AML-193 (cell line): Measurements from ENCODE around the gene HOMER3.

Source experiments
- DNase-seq, 2 experiments: peaks; one replicate each; lab custom pipeline; 2025; lab: John Stamatoyannopoulos, UW

The HOMER3 gene

DNA sequence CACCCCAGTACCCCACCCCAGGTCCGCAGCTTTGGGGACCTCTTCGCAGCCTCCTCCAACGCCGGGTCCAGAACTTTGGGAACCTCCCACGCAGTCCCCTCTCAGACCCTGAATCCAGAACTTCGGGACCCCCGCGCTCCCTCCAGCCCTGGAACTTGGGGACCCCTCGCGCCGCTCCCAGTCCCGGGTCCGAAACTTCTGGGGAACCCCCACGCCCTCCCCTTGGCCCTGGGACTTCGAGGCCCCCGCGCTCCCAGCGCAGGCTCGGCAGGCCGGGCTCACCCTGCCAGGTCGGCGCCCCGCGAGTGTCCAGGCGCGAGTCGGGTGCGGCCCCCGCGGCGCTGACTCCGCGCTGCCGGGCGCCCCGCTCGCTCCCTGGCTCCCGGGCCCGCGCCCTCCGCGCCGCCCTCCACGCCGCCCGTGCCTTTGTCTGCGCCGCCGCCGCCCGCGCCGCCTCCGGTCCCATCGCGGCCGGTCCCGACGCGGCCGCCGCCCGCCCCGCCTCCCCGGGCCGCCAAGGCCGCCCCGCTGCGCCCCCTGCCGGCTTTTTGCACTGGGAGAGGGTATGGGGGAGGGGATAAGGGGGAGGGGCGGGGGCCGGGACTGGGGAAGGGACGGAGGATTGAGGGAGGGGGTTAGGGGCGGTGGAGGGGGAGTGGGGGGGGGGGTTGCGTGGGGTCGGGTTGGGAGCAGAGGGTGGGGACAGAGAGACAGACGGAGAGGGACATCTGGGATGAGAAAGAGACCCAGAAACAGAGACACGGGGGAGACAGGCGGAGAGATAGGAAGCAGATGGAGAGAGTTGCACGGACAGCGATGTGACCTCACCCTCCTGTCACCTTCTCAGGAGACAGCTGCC is at the start of gene HOMER3:
TSS of gene HOMER3 (minus strand) at position 449 of the 859 bp plus-strand sequence. CDS start 2,235 bp downstream, outside the sequence.
- peak; percentile 23 to 32 for DNase-seq

DNA sequence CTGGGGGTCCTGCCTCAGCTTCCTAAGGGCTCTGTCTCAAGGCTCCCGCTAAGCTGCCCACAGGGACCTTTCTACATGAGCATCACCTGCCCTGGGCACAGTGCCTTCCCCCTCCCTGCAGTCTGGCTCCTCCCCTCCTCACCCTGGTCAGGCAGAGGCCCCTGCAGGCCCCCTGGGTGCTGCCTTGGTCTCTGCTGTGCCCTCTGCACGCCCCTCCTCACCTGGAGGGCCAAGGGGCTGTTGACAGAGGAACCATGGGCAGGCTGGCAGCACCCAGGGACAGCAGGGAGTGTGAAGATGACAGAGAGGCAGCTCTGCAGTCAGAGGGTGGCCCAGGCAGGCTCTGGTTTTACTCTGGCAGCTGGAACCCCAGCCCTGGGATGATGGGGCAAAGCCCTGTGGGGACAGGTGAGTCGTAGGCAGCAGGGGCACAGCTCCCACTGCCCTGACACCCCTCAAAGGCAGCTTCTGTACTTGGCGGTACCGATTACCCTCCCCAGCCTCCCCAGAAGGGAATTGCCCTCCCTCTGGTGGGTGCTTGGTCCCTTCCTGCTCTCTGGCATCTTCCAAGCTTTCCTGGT is 49.2 kb upstream of the HOMER3 start:
- no peak for DNase-seq

DNA sequence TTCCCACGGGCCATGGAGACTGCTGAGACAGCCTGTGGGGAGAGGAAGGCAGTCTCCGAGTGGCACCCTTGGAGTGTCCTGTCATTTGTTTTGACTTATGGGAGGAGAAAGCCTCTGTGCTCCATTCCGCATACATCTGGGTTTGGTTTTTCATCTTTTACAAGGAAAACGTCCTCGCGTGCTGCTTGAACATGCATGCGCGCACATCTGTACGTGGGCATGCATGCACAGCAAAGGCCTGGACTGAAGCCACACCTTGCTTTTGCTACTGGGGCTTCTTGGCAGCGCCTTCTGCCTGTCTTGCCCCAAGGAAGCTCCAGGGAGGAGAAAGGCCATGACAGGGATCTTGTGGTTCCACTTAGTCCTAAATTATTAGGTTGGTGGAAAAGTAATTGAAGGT is 48.3 kb upstream of the HOMER3 start:
- DNase-seq = no peak

DNA sequence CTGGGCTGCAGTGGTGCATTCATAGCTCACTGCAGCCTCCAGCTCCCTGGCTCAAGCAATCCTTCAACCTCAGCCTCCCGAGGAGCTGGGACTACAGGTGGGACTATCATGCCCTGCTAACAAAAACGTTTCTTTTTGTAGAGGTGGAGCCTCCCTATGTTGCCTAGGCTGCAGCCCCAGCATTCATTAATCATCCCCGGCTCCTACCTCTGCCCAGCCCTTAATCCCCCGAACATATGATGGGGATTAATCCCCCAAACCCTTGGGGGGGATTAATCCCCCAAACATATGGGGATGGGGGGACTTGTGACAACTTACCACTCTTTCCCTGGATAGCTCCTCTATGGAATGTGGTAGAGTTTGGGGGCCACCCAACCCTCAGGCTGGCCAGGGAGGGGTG is 46.4 kb upstream of the HOMER3 start:
- no peak for DNase-seq

DNA sequence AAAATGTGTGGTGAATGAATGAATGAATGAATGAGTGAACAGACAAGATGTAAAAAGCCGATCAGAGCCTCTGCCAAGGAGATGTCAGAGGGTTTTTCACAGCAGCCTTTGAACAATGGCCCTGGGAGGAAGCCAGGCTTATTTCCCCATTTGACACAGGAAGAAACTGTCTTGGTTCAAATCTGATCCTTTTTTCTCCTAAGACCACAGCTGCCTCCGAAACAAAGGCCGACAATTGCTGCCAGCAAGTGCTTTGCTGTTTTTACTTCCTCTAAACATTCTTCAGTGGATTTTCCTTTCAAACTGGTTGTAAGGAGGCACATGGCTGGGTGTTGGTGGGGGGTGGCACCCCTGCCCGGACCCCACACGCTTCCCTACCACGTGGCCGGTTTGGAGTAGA is 44.2 kb upstream of the HOMER3 start:
- DNase-seq = peak; percentile 75 to 83

DNA sequence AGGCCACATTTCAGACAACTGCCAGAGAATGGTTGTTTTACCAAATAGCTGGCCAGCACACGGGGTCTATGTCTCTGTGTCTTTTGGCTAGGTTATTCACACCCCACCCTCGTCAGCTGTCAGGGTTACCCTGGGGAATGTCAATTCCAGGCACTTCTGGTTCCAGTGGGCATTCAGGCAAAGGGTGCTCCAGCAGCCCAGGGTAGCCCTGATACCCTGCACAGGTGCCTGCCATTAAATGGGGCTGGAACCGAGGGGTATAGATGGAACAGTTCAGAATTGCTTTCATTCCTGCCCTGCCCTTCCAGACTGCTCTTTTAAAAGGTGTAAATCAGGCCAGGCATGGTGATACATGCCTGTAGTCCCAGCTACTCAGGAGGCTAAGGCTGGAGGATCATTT is 43.2 kb upstream of the HOMER3 start:
- no peak for DNase-seq

DNA sequence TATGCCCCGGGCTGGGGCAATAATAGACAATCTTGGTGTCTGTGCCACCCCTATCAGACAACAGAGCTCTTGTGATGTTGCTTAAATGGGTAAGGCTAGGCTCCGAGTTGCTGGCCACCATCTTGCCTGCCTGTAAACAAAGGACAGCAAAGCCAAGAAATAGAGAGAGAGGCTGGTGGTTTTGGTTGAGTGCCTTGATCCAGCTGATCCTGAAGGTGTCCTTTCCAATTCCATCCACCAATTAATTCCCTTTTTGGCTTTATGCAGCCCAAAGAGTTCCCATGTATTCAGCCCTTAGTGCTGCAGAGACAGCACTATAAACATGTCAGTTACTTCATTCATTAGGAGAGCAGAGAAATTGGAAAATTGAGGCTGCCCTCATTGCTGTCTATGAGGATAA is 41.7 kb upstream of the HOMER3 start:
- no peak for DNase-seq

DNA sequence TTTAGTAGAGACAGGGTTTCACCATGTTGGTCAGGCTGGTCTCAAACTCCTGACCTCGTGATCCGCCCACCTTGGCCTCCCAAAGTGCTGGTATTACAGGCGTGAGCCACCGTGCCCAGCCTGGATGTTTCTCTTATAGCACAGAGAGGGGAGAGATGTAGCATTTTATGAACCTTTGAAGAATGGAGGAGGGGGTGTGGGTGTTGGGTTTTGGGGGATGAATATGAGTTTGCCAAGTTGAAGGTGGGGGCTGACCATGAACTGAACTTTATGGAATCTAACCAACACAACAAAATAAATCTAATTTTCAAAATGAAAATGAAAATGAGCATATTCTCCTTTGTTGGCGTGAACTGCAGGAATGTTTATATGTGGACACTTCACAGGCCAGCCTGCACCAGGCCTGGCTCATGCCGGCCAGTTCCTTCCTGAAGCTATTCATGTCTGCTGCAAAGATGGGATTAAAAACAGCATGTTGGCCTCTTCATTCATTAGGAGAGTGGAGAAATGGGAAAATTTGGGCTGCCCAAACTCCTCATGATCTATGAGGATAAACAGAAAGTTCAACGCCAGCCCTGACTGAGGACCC is 39.5 kb upstream of the HOMER3 start:
- no peak for DNase-seq

DNA sequence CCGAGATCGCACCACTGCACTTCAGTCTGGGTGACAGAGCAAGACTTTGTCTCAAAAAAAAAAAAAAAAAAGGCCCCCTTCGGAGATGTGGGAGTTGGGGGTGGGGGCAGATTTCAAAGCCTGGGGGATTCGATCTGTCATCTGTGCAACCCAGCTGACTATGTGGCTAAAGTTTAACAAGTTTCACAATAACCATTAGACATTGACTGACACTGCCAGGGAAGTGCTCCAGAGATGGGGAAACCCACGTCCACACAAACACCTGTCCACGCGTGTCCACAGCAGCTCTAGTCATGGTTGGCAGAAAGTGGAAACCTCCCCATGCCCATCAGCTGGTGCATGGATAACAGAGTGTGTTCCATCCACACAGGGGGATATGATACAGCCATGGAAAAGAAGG is 37.6 kb upstream of the HOMER3 start:
- DNase-seq = no peak

DNA sequence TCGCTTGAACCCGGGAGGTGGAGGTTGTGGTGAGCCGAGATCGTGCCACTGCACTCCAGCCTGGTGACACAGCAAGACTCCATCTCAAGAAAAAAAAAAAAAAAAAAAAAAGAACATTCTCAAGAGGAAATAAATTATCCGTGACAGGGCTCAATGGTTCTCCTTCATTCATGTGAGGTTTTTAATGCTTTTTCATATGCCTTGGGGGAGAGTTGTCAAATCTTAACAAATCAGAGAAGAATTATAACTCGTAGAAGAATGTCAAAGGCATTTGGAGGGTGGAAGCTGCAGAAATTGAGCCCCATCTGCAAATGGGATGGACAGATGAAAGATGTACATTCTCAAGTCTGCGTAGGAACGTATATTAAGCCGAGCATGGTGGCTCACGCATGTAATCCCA is 34.9 kb upstream of the HOMER3 start:
- DNase-seq = no peak

DNA sequence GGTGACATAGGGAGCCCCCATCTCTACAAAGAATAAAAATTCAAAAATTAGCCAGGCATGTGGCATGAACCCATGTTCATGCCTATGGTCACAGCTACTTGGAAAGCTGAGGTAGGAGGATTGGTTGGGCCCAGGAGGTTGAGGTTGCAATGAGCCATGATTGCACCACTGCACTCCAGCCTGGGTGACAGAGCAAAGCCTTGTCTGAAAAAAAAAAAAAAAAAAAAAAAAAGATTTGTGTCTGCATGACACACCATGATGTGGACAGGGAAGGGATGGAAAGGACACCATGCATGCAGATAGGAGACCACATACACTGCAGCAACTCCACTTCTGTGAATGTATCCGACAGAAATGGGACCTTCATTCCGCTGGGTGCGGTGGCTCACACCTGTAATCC is 34.0 kb upstream of the HOMER3 start:
- peak; percentile 28 to 47 for DNase-seq

DNA sequence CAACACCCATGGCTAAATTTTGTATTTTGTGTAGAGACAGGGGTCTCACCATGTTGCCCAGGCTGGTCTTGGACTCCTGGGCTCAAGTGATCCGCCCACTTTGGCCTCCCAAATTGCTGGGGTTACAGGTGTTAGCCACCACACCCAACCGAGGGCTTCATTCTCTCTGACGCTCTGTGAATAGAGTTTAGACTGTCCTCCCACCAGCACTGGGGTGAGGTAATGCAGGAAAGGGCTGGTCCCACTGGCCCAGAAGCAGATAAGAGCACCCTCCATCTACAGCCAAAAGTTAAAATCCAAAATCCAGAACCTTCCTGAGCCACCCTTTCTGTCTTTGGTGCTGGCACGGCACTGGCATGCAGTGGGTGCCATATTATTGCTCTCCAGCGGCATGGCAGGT is 31.8 kb upstream of the HOMER3 start:
- DNase-seq = no peak

DNA sequence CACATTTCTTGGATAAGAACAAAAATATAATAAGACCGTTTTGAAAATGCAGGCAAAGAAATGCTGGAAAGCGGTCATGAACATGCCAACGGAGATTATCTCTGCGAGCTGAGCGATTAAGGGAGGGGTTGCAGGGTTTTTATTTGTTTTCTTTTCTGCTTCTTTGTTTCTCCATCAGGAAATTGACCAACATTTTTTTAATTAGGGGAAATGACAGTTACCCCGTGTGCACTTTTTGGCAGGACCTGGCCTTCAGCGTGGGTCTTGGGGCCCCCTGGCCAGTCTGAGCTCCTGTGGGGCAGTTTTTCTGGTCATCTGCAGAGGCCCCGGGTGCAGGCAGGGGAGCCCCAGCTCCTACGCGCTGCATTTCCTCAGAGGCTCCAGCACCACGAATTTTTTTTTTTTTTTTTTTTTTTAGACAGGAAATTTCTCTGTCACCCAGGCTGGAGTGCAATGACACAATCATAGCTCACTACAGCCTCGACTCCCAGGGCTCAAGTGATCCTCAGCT is 31.3 kb upstream of the HOMER3 start:
- DNase-seq = peak; percentile 95

DNA sequence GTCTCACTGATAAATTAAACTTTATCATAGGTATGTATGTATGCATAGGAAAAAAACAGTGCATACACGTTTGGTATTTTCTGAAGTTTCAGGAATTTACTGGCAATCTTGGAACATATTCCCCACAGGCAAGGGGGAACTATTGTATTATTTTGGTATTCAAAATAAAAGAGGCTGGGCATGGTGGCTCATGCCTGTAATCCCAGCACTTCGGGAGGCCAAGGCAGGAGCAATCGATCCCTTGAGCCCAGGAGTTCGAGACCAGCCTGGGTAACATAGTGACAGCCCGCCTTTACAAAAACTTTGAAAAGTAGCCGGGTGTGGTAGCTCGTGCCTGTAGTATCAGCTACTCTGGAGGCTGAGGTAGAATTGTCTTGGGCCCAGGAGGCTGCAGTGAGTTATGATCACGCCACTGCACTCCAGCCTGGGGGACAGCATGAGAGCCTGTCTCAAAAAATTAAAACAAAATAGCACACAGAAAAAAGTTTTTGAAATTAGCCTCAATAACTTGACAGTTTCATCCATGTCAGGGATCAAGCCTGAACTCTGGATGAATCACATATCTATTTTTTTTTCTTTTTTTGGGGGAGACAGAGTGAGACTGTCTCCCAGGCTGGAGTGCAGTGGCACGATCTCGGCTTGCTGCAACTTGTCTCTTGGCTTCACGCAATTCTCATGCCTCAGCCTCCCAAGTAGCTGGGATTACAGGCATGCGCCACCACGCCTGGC is 29.1 kb upstream of the HOMER3 start:
- no peak for DNase-seq

DNA sequence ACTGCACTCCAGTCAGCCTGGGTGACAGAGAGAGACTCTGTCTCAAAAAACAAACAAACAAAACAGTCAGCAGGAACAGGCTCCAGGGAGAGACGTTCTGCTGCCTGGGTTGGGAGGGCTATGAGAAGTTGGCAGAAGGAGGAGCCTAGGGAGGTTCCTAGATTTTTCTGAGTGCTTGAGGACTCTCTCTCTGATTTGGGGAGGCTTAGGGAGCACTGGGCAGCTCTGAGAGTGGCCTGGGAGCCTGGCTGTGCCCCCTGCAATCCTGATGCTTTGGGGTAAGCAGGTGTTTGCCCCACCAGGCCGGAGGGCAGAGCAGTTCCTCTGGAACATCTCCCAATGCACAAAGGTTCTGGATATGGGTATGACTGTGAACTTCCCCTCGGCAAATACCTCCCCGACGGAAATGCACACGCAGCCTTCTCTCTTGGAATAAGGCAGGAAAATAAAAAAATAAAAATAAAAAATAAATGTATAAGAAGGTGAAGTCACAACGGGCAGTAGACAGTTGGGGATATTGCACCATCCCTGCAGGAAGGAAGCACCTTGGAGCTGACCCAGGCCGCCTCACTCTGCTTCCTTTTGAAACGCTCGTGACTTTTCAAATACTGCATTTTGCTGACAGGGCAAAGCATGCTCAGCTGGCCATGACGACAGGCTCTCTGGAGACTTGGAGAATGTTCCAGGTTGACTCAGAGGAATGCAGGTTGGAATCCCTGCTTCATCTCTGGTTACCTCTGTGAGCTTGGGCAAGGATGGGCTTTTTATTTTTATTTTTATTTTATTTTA is 26.5 kb upstream of the HOMER3 start:
- peak; percentile 90 to 93 for DNase-seq

DNA sequence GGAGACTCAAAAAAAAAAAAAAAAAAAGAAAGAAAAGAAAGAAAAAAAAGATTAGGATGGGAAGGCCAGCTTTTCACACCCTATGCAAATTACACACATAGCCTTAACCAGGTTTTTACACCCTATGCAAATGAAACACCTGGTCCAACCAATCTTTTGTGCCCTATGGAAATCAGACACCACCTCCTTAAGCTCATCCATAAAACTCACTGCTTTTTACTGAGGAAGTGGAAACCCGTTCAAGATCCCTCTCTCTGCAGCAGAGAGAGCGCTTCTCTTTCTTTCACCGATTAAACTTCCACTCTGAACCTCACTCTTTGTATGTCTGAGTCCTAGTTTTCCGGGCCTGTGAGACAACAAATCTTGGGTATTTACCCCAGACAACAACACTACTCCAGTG is 25.3 kb upstream of the HOMER3 start:
- DNase-seq = peak in 1 of 2 experiments; percentile 10

DNA sequence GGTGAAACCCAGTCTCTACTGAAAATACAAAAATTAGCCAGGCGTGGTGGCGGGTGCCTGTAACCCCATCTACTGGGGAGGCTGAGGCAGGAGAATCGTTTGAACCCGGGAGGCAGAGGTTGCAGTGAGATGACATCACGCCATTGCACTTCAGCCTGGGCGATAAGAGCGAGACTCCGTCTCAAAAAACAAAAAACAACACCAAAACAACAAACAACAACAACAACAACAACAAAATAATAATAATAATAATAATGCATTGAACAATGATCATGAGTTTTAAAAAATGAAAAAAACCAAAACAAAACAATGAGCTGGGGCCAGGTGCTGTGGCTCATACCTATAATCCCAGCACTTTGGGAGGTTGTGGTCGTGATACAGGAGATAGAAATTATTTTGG is 23.1 kb upstream of the HOMER3 start:
- DNase-seq = no peak

DNA sequence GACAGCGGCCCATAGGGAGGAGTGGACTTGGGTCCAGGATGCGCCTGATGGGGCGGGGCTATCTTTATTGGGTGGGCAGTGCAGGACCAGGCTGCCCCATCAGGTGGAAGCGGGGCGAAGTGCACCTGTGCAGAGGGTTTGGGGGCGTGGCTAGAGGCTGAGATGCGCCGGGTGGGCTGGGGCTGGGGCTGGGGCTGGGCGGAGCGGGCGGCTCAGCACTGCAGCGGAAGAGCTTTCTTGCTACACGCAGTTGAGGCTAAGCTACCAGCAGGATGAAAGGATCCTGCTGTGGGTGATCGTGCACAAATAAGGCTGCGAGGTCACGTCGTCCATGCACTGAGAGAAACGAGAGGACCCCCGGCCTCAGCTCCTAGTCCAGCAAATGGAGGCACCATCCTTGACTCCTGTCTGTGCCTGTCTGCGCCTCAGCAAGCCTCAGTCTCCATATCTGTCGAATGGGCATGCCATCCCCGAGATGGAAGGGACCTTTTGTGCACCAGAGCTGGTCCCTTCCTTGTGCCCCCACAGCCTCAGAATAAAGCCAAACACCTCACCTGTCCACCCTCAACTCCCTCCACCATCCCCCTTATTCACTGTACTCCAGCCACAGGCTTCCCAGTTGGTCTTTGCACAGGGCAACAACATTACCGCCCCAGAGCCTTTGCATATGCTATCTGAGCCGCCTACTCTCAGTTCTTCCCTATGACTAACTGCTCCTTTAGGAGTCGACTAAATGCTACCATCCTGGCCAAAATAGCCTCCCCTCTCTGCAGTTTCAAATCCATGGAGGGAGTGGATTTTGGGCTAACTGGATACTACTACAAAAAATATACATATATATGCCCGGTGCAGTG is 21.0 kb upstream of the HOMER3 start:
- no peak for DNase-seq

DNA sequence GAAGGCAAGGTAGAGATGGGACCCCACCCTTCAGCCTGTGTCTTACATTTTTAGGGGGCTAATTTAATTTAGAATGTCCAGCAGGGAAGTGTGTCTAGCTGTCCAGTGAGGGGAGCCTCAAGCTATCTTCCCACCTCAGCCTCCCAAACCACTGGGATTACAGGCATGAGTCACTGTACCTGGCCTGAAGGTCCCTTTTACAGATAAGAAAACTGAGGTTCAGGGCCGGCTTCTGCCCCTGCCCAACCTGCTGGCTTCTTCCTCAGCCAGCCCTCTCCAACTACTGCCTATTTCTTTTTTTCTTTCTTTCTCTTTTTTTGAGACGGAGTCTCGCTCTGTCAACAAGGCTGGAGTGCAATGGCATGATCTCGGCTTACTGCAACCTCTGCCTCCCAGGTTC is 19.4 kb upstream of the HOMER3 start:
- no peak for DNase-seq

DNA sequence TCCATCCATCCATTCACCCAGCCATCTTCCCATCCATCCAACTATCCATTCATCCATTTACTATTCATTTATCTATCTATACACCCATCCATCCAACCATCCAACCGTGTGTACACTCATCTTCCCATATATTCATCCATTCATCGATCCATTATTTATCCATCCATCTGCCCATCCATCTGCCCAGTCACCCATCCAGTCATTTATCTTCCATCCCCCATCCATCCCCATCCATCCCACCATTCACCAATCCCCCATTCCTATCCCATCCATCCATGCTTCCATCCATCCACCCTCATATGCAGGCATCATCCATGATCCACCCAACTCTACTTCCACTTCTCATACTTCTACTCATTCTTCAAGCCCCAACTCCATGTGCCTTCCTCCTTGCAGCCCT is 14.0 kb upstream of the HOMER3 start:
- no peak for DNase-seq

DNA sequence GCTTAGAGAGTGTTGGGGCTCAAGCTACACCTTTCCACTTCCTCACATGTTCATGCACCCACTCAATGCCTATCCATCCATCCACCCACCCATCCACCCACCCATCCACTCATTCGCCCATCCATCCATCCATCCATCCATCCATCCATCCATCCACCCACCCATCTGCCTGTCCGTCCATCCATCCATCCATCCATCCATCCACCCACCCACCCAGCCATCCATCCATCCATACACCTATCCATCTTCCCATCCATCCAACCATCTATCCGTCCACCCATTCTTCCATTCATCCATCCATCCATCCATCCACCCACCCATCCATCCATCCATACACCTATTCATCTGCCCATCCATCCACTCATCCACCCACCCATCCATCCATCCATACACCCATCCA is 13.1 kb upstream of the HOMER3 start:
- DNase-seq = no peak
